HG03097 (cell line): ENCODE data around the gene CAPZB.
A peak's percentile ranks its signal among the peaks of the same experiment; 100 is the strongest.

Source experiments
- ATAC-seq: cut with Tn5 transposase; IDR thresholded peaks from one replicate; pipeline ENCODE4 v1.9.1; 2021; ENCODE audit not compliant: unreplicated experiment, low FRiP score

The CAPZB gene

GRCh38 chr1:19472174-19472573 lies 13.2 kb downstream of the CAPZB start:
- no peak for ATAC-seq

GRCh38 chr1:19469004-19469403 lies 16.3 kb downstream of the CAPZB start:
- ATAC-seq, result no peak

GRCh38 chr1:19468397-19468956 lies 16.9 kb downstream of the CAPZB start:
- ATAC-seq, result peak; percentile 59

GRCh38 chr1:19467199-19468187 lies 17.8 kb downstream of the CAPZB start:
- ATAC-seq, result no peak

- no peak for ATAC-seq
These were observed 19.2 kb downstream of the CAPZB start for GRCh38 chr1:19466112-19466561.

GRCh38 chr1:19465650-19466049 lies 19.7 kb downstream of the CAPZB start:
- ATAC-seq, result no peak

- no peak for ATAC-seq
These were observed 20.2 kb downstream of the CAPZB start for GRCh38 chr1:19465123-19465522.

DNA sequence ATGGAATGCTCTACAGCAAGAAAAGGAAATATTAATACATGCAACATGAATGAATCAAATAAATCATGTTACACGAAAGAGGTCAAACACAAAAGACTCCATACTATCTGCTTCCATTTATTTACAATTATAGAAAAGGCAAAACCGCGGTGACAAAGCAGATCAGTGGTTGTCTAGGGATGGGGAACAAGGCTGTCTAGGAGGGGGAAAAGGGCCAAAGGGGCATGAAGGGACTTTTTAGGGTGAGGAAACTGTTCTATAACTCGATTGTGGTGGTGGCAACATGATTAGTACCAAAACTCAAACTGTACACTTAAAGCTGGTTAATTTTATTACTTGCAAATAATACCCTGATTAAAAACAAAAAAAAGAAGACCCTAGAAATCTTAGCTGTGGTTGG lies 20.6 kb downstream of the CAPZB start:
- no peak for ATAC-seq

- ATAC-seq, result no peak
These were observed 21.9 kb downstream of the CAPZB start for GRCh38 chr1:19463504-19463803.

- ATAC-seq, result peak; percentile 49
These were observed 22.4 kb downstream of the CAPZB start for GRCh38 chr1:19462781-19463503.

GRCh38 chr1:19461220-19461554 lies 24.2 kb downstream of the CAPZB start:
- ATAC-seq, result no peak

- no peak for ATAC-seq
These were observed 24.7 kb downstream of the CAPZB start for GRCh38 chr1:19460535-19461219.

DNA sequence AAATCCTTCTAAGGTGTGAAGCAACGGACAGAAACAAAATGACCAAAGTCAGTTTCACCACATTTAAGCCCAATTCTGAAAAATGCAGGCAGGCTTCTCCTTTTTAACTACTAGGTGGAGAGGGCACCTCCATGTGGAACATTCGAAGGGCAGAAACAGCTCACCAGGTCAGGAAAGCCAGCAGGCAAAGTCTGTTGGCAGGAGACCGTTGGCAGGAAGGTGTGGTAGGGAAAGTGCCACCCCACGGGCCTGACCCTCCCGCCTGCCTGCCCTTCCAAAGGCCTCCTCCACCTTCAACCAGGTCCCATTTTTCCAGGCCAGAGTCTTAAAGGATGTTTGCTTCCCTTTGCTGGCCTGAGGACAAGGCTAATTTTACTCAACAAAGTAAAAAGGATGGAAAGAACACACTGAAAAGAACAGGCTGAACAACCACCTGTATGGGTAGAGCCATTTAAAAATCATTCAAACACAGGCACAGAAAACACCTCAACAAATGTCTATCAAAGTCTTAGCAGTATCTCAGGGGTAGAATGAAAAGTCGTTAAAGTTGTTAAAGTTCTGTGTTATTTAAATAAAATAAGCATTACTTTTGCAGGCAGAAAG lies 26.4 kb downstream of the CAPZB start:
- ATAC-seq, result no peak

DNA sequence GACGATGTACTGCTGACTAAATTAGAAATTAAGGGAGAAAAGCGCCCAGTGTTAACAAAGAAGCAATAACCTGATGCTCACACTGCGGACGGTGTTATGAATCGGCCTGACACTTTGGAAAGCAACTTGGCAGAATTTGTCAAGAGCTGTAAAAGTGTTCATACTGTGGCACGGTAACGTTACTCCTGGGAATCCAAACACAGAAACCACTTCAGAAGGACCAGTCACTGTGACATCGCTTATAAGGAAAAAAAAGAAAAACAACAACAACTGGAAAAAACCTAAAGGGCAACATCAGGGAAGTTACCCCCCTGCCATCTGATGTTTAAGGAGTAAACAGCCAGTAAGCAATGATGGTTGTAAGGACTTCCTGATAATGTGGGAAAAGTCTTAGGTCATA lies 27.7 kb downstream of the CAPZB start:
- ATAC-seq, result no peak

DNA sequence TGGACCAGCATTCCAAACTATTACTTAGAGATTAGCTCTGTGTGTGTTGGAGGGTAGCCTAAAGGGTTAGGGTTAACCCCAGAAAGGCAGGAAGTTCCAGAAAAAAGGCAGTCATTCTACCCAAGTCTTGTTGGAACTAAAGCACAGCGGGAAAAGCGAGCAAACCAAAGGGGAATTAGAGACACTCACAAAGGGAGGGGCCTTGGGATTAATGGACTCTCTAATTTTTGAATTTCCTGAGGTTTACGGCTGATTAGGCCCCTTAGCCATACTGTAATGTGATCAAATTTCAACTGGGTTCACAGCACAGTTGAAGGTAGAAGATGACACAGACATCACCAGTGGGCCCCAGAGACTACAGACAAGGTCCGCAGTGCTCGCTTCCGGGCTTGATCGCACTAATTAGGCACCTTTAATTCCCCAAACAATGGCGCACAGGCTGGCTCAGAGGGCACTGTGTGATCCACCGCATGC lies 28.3 kb downstream of the CAPZB start:
- ATAC-seq, result no peak

GRCh38 chr1:19455353-19455752 lies 30.0 kb downstream of the CAPZB start:
- no peak for ATAC-seq

DNA sequence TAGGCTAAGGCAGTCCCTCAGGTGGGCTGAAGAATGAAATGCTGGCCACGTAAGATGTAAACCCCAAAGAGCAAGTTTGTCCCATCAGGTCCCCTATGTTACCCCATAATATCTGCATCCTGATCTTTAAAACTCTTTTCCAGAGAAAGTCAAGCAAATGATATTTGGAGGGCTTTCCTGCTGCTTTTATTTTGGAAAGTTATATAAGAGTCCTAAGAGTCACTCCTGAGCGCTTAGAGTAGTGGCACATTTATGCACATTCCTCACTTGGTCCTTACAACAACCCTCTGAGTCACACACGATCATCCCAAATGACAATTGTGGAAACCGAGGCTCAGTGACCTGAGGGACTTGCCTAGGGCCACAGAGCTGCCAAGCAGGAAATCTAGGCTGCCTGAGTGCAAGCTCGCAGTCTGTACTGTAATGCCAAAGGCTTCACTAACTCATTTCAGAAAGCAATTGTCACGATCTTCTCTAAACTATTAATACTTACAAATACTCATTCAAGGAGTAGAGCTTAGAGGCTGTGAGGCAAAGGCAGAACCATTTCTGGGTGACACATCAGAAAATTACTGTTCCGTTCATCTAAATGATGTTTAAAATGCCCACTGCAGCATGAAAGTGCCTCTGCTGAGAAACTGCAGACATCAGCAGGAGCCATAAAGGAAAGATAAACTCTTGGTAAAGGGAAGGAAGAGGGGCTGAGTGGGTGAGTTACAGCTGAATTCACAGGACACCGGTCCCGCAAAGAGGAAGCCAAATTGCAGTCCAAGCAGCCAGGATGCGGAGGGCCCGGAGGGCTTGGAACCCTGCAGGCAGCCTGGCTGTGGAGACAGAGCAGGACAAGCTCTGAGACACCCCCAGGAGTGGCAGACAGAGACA lies 30.8 kb downstream of the CAPZB start:
- no peak for ATAC-seq

DNA sequence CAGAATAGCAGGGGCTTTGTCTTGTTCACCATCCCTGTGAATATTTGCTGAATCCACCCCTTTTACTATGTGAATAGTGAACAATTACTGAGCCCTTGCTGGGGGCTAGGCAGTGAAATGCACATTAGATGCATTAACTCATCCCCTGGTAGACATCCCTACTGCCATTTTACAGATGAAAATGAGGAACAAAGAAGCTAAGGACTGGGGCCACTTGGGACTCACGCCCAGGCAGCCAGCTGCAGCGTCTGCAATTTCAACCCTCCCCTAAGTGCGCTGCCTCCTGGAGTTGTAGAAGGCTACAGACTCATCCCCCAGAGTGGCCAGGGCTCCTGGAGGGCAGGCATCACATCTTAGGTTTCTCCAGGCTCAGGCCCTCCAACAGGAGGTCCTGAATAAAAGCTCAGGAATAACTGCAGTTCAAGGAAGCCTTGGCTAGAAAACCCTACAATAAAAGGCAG lies 31.6 kb downstream of the CAPZB start:
- ATAC-seq, result no peak

DNA sequence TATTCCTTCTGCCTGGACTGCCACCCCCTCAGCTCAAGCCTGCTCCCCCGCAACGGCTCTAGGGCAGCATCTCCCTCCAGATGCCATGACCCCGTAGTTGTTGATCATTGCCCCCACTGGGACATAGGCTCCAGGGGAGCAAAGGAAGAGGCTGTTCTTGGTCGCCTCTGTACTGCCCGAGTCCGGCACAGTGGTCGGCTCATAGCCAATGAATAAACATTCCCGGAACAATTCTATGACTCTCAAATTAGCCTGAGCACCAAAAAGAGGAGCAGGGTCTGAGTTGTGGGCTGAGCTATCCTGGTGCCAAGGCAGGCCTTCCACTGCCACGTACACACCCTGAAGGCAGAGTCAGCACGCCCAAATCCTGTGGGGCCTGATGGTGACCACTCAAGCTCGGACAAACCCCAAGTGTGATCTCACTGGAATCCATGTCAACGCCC lies 33.1 kb downstream of the CAPZB start:
- ATAC-seq, result no peak
